ENCODE measurements around the gene C3.

- TF ChIP-seq CTCF (IDR thresholded peaks at IDR 0.05) (no peak), POLR2A (IDR thresholded peaks at IDR 0.05) (no peak)
Observed at GRCh38 chr19:6677495-6677882, 43.0 kb downstream of the C3 start.
